SH-SY5Y (cell line): ENCODE data around the gene FXYD3.

ENCODE experiments used
- GATA2 ChIP-seq: IDR thresholded peaks from 2 replicates; pipeline ENCODE4 v1.6.1; 2011; ENCODE audit warnings: mild to moderate bottlenecking, low read depth, low read length
- GATA3 ChIP-seq: IDR thresholded peaks from 2 replicates; pipeline ENCODE4 v1.6.1; 2011; ENCODE audit warnings: low read depth, mild to moderate bottlenecking, low read length, moderate library complexity

- TF ChIP-seq GATA2 (no peak), GATA3 (no peak)
Observed at GRCh38 chr19:35073941-35074340, 41.7 kb upstream of the FXYD3 start.
